H9 (cell line): ENCODE data around the gene TMEM250. TPM values are rescaled to one million over a fixed set of nuclear protein-coding genes. Genes with fewer than 3 reads are reported as not detected.

Source experiments
- DNase-seq: peaks from one replicate; pipeline ENCODE4 v3.0.0-alpha.2; 2017
- H2AFZ ChIP-seq: one replicate; pipeline ENCODE4 v1.6.1; 2013; ENCODE audit warnings: mild to moderate bottlenecking, low read length, control low read depth, moderate library complexity
- H2AK5ac ChIP-seq: 2 replicates; pipeline ENCODE4 v1.6.1; 2013; ENCODE audit warnings: low read length, control low read depth, mixed read lengths; ENCODE audit not compliant: insufficient read length
- H2BK120ac ChIP-seq: one replicate; pipeline ENCODE4 v1.6.1; 2013; ENCODE audit warnings: low read depth, mild to moderate bottlenecking, low read length, control low read depth, inconsistent platforms; ENCODE audit not compliant: poor library complexity, severe bottlenecking
- H2BK12ac ChIP-seq: 2 replicates; pipeline ENCODE4 v1.6.1; 2013; ENCODE audit warnings: low read length, control low read depth, mixed read lengths, low read depth; ENCODE audit not compliant: insufficient read length
- H2BK15ac ChIP-seq: 2 replicates; pipeline ENCODE4 v1.6.1; 2013; ENCODE audit warnings: low read depth, low read length, control low read depth
- H2BK20ac ChIP-seq: one replicate; pipeline ENCODE4 v1.6.1; 2013; ENCODE audit warnings: low read depth, mild to moderate bottlenecking, low read length, control low read depth, inconsistent platforms; ENCODE audit not compliant: poor library complexity, severe bottlenecking
- H2BK5ac ChIP-seq: 2 replicates; pipeline ENCODE4 v1.6.1; 2013; ENCODE audit warnings: low read length, control low read depth, mixed read lengths; ENCODE audit not compliant: insufficient read length
- H3K14ac ChIP-seq: 2 replicates; pipeline ENCODE4 v1.6.1; 2013; ENCODE audit warnings: low read length, control low read depth; ENCODE audit not compliant: insufficient read depth
- H3K18ac ChIP-seq: 2 replicates; pipeline ENCODE4 v1.6.1; 2013; ENCODE audit warnings: low read depth, mild to moderate bottlenecking, mixed read lengths, low read length, control low read depth; ENCODE audit not compliant: insufficient read length
- H3K23ac ChIP-seq: 2 replicates; pipeline ENCODE4 v1.6.1; 2013; ENCODE audit warnings: low read length, control low read depth, mixed read lengths, low read depth; ENCODE audit not compliant: insufficient read length
- H3K23me2 ChIP-seq: 2 replicates; pipeline ENCODE4 v1.6.1; 2013; ENCODE audit warnings: low read depth, mild to moderate bottlenecking, mixed read lengths, low read length, control low read depth; ENCODE audit not compliant: insufficient read length, poor library complexity, severe bottlenecking
- H3K27ac ChIP-seq: 2 replicates; pipeline ENCODE4 v1.5.1; 2013; ENCODE audit warnings: low read length, control low read depth, mixed read lengths, low read depth; ENCODE audit not compliant: insufficient read length
- H3K27me3 ChIP-seq: 2 replicates; pipeline ENCODE4 v1.6.1; 2013; ENCODE audit warnings: low read length, control low read depth, inconsistent platforms; ENCODE audit not compliant: insufficient read depth
- H3K4ac ChIP-seq: 2 replicates; pipeline ENCODE4 v1.6.1; 2013; ENCODE audit warnings: low read depth, mild to moderate bottlenecking, control low read depth, inconsistent platforms, low read length, moderate library complexity
- H3K4me1 ChIP-seq: 2 replicates; pipeline ENCODE4 v1.6.1; 2013; ENCODE audit warnings: low read length, control low read depth, inconsistent platforms; ENCODE audit not compliant: insufficient read depth
- H3K4me2 ChIP-seq: 2 replicates; pipeline ENCODE4 v1.6.1; 2013; ENCODE audit warnings: low read length, control low read depth, mixed read lengths; ENCODE audit not compliant: insufficient read length, insufficient read depth
- H3K56ac ChIP-seq: 2 replicates; pipeline ENCODE4 v1.6.1; 2013; ENCODE audit warnings: low read depth, mild to moderate bottlenecking, mixed read lengths, low read length, control low read depth; ENCODE audit not compliant: insufficient read length
- H3K79me1 ChIP-seq: 2 replicates; pipeline ENCODE4 v1.6.1; 2013; ENCODE audit warnings: low read depth, mild to moderate bottlenecking, moderate library complexity, low read length, control low read depth, inconsistent platforms; ENCODE audit not compliant: insufficient read depth, poor library complexity, severe bottlenecking
- H3K79me2 ChIP-seq: 2 replicates; pipeline ENCODE4 v1.6.1; 2013; ENCODE audit warnings: low read length, control low read depth, inconsistent platforms; ENCODE audit not compliant: insufficient read depth
- H3K9ac ChIP-seq: 2 replicates; pipeline ENCODE4 v1.6.1; 2013; ENCODE audit warnings: low read length, control low read depth, mixed read lengths; ENCODE audit not compliant: insufficient read length; ENCODE audit errors: extremely low read depth
- H3K9me3 ChIP-seq: one replicate; pipeline ENCODE4 v1.6.1; 2013; ENCODE audit warnings: low read depth, low read length, inconsistent platforms; ENCODE audit not compliant: control insufficient read depth
- H3T11ph ChIP-seq: one replicate; pipeline ENCODE4 v1.6.1; 2013; ENCODE audit warnings: mild to moderate bottlenecking, low read length, control low read depth, inconsistent platforms
- H4K20me1 ChIP-seq: one replicate; pipeline ENCODE4 v1.6.1; 2013; ENCODE audit not compliant: control insufficient read depth, insufficient read length, insufficient read depth
- H4K5ac ChIP-seq: 2 replicates; pipeline ENCODE4 v1.6.1; 2013; ENCODE audit warnings: low read depth, mild to moderate bottlenecking, mixed read lengths, low read length, control low read depth; ENCODE audit not compliant: insufficient read length
- H4K8ac ChIP-seq: replicated peaks from 2 replicates; pipeline ENCODE4 v1.6.1; 2013; ENCODE audit warnings: low read length, control low read depth, mixed read lengths, low read depth; ENCODE audit not compliant: insufficient read length
- H4K91ac ChIP-seq: 2 replicates; pipeline ENCODE4 v1.6.1; 2013; ENCODE audit warnings: low read depth, mild to moderate bottlenecking, moderate library complexity, mixed read lengths, low read length, control low read depth; ENCODE audit not compliant: insufficient read length
- H3K27ac Mint-ChIP-seq, 3 experiments: 2 replicates in 2 of 3; 3 replicates in 1 of 3; pipeline ENCODE4 v1.8.0; 2020 to 2021; ENCODE audit warnings: mixed read lengths in 3 of 3, mild to moderate bottlenecking in 1 of 3, moderate library complexity in 1 of 3
- H3K27me3 Mint-ChIP-seq: 2 replicates; pipeline ENCODE4 v1.8.0; 2021; ENCODE audit warnings: low read depth, mild to moderate bottlenecking, moderate library complexity, mixed read lengths
- H3K36me3 Mint-ChIP-seq, 3 experiments: 2 replicates in 2 of 3; 3 replicates in 1 of 3; pipeline ENCODE4 v1.8.0; 2020 to 2021; ENCODE audit warnings: low read depth in 3 of 3, mixed read lengths in 3 of 3; ENCODE audit not compliant: insufficient read depth in 1 of 3
- H3K4me1 Mint-ChIP-seq, 2 experiments: 2 replicates each; pipeline ENCODE4 v1.8.0; 2020; ENCODE audit warnings: mixed read lengths in 2 of 2
- H3K4me3 Mint-ChIP-seq, 2 experiments: 2 replicates in 1 of 2; 3 replicates in 1 of 2; pipeline ENCODE4 v1.8.0; 2020 to 2021; ENCODE audit warnings: mild to moderate bottlenecking in 2 of 2, mixed read lengths in 2 of 2, moderate library complexity in 1 of 2
- H3K9me3 Mint-ChIP-seq, 2 experiments: 2 replicates in 1 of 2; 3 replicates in 1 of 2; pipeline ENCODE4 v1.8.0; 2020; ENCODE audit warnings: mild to moderate bottlenecking in 2 of 2, mixed read lengths in 2 of 2, moderate library complexity in 1 of 2
- CTCF ChIP-seq: fragments of 200-600 bp; sonication (generic); conservative IDR thresholded peaks from 3 replicates; pipeline ENCODE4 v1.8.0; 2021; ENCODE audit warnings: antibody characterized with exemption, mild to moderate bottlenecking
- WGBS: extraction: QIAGEN DNeasy Blood & Tissue Kit; methylation state at CpG from one replicate; pipeline ENCODE4 v1.1.7; 2013; ENCODE audit warnings: missing lambda C conversion rate, low lambda C conversion rate, mixed read lengths; ENCODE audit not compliant: insufficient read length; ENCODE audit errors: extremely low coverage; 5-methylcytosine and 5-hydroxymethylcytosine counted together
- total RNA-seq: library from RNA; stranded (reverse); gene quantifications from 2 replicates; pipeline ENCODE4 v1.2.1, GENCODE V29; 2021

The TMEM250 gene
- total RNA-seq, 1 experiment from 2014 or later: 48.1 TPM

DNA sequence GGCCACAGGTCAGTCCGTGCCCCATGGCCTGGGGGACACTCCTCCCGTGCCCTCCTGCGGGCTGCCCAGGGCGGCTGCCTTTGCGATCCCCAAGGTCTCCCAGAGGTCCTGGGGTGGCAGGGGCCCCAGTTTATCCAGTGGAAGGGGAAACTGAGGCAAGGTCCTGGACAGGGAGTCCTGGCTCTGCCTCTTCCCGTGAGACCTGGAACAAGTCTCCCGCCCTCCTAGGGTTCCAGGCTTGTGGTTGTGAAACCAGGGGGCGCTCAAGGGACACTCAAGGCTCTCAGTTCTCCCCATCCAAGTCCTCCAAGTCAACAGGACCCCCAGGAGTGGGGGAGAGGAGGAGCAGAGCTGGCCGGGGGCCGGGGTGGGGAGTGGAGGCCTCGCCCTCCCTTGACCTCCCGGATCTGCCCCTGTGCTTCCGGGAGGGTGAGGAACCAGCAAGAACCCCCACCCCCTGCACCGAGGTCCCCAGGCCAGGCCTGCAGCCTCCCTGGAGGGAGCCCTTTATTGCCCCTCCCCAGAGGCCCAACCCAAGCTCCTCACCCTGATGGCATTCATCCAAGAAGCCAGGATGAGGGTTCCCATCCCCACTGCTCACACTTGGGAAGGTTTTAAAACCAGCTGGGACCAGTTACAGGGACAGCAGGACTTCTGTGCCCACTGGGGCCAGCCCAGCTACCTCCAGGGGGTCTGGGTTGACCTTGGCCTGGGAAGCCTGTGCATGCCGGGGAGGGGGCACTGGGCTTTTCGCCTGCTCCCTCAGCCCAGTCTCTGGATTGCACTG lies 24.7 kb upstream of the TMEM250 start:
- Mint-ChIP-seq H3K36me3 (no peaks in the 10 kb centered on the region), H3K9me3 (no peaks in the 10 kb centered on the region), H3K27me3 (peaks cover 1% of the 10 kb centered on the region; the same call in 1 of the 2 replicates), H3K4me3 (no peak overlapping the region), H3K27ac (no peak overlapping the region), H3K4me1 (peaks cover 12 to 31% of the 10 kb centered on the region in 2 experiments)
- H3K79me1 ChIP-seq: no peaks in the 10 kb centered on the region
- no peak overlapping the region for H3K18ac ChIP-seq
- H3K9ac ChIP-seq: no peak overlapping the region
- no peaks in the 10 kb centered on the region; the same call in 1 of the 2 replicates for H3K4me1 ChIP-seq
- H2BK15ac ChIP-seq: no peak overlapping the region
- no CpG with 5 or more reads among the region's 16 CpGs for WGBS
- H2BK120ac ChIP-seq: no peak overlapping the region
- no peak overlapping the region for H4K91ac ChIP-seq
- no peak overlapping the region for H3T11ph ChIP-seq
- no peak overlapping the region for H2BK20ac ChIP-seq
- no peak overlapping the region for H4K5ac ChIP-seq
- H3K23me2 ChIP-seq: no peaks in the 10 kb centered on the region
- H3K9me3 ChIP-seq: no peaks in the 10 kb centered on the region
- no peaks in the 10 kb centered on the region for H4K20me1 ChIP-seq
- peak; percentile 81 for DNase-seq
- H3K27me3 ChIP-seq: no peaks in the 10 kb centered on the region
- H4K8ac ChIP-seq: no peak overlapping the region
- H2BK12ac ChIP-seq: no peak overlapping the region
- no peak overlapping the region for H3K56ac ChIP-seq
- TF ChIP-seq CTCF: peak; percentile 74
- no peak overlapping the region; the same call in 1 of the 2 replicates for H3K14ac ChIP-seq
- no peaks in the 10 kb centered on the region for H3K79me2 ChIP-seq
- H3K4me2 ChIP-seq: no peak overlapping the region
- no peak overlapping the region for H2BK5ac ChIP-seq
- no peak overlapping the region for H3K4ac ChIP-seq
- H2AK5ac ChIP-seq: no peak overlapping the region
- no peak overlapping the region for H3K23ac ChIP-seq
- H2AFZ ChIP-seq: no peak overlapping the region
- no peak overlapping the region for H3K27ac ChIP-seq
